Activated T-cell treated with anti-CD3 and anti-CD28 coated beads, Interleukin-2, amount 50 U/mL, for 1 hour (primary cell): ENCODE data around the gene OLFM1.
"Not testable (repeated sequence)": the region's sequence is repeated elsewhere in the genome, so short reads cannot be mapped to it uniquely, and the experiment has no call there.

Source experiments
- DNase-seq: peaks from one replicate; pipeline ENCODE4 v3.0.0-alpha.2; 2020

Gene OLFM1

GRCh38 chr9:135135929-135136315 lies 48.5 kb downstream of the OLFM1 start:
- DNase-seq, result no peak

GRCh38 chr9:135136481-135136880 lies 49.0 kb downstream of the OLFM1 start:
- DNase-seq, result no peak

- DNase-seq, result no peak
These were observed 49.7 kb downstream of the OLFM1 start for GRCh38 chr9:135136991-135137832.

- no peak for DNase-seq
These were observed 50.8 kb downstream of the OLFM1 start for GRCh38 chr9:135138078-135138855.

- no peak for DNase-seq
These were observed 52.0 kb downstream of the OLFM1 start for GRCh38 chr9:135139366-135139959.

- no peak for DNase-seq
These were observed 53.8 kb downstream of the OLFM1 start for GRCh38 chr9:135141183-135141774.

GRCh38 chr9:135144581-135145170 lies 57.2 kb downstream of the OLFM1 start:
- DNase-seq, result no peak

- DNase-seq, result no peak
These were observed 57.8 kb downstream of the OLFM1 start for GRCh38 chr9:135145312-135145711.

- DNase-seq, result no peak
These were observed 58.8 kb downstream of the OLFM1 start for GRCh38 chr9:135146241-135146640.

GRCh38 chr9:135146766-135147473 lies 59.5 kb downstream of the OLFM1 start:
- DNase-seq, result no peak

- no peak for DNase-seq
These were observed 60.0 kb downstream of the OLFM1 start for GRCh38 chr9:135147474-135147805.

- DNase-seq, result no peak
These were observed 60.5 kb downstream of the OLFM1 start for GRCh38 chr9:135147938-135148337.

- no peak for DNase-seq
These were observed 60.9 kb downstream of the OLFM1 start for GRCh38 chr9:135148386-135148785.

- DNase-seq, result not testable (repeated sequence)
These were observed 62.4 kb downstream of the OLFM1 start for GRCh38 chr9:135149901-135150300.

- DNase-seq, result no peak
These were observed 63.5 kb downstream of the OLFM1 start for GRCh38 chr9:135150981-135151380.

- DNase-seq, result no peak
These were observed 64.5 kb downstream of the OLFM1 start for GRCh38 chr9:135151757-135152613.

GRCh38 chr9:135152614-135153334 lies 65.3 kb downstream of the OLFM1 start:
- DNase-seq, result no peak

- no peak for DNase-seq
These were observed 66.7 kb downstream of the OLFM1 start for GRCh38 chr9:135154050-135154615.

- no peak for DNase-seq
These were observed 67.9 kb downstream of the OLFM1 start for GRCh38 chr9:135155396-135155795.
